A673 (cell line): ENCODE results near the gene EFNA2. TPM values are rescaled to one million over a fixed set of nuclear protein-coding genes. Genes with fewer than 3 reads are reported as not detected.

Source experiments
- BruUV-seq: library from RNA; stranded (reverse); fragments of 400-500 nt; replicated peaks from 2 replicates; lab custom pipeline; 2021; lab: Mats Ljungman, UMichigan
- CTCF ChIA-PET: fragments of 300-600 bp; sonication (Branson Sonifier 250); formaldehyde crosslinking; loops from one replicate; lab custom pipeline; 2022; ENCODE audit warnings: antibody characterized with exemption; lab: Charles Lee
- POLR2A ChIA-PET: fragments of 300-600 bp; sonication (Branson Sonifier 250); formaldehyde crosslinking; loops from one replicate; lab custom pipeline; 2022; ENCODE audit warnings: antibody characterized with exemption; ENCODE audit not compliant: low non-redundant PET; lab: Charles Lee
- DNase-seq: peaks from one replicate; pipeline ENCODE4 v3.0.0-alpha.2; 2015; ENCODE audit warnings: low spot score
- H3K27ac ChIP-seq: fragments of 200-600 bp; sonication (generic); 2 replicates; pipeline ENCODE4 v1.5.1; 2016; ENCODE audit warnings: mixed run types, low read depth, mild to moderate bottlenecking, mixed read lengths, antibody characterized with exemption, low read length; ENCODE audit not compliant: poor library complexity, severe bottlenecking
- H3K27me3 ChIP-seq: fragments of 200-600 bp; sonication (generic); replicated peaks from 2 replicates; pipeline ENCODE4 v1.6.1; 2017; ENCODE audit warnings: mixed run types, low read depth, mild to moderate bottlenecking, mixed read lengths, antibody characterized with exemption, low read length; ENCODE audit not compliant: insufficient read depth, poor library complexity
- H3K36me3 ChIP-seq: fragments of 200-600 bp; sonication (generic); 2 replicates; pipeline ENCODE4 v1.6.1; 2016; ENCODE audit warnings: mixed run types, mild to moderate bottlenecking, mixed read lengths, antibody characterized with exemption, low read length; ENCODE audit not compliant: insufficient read depth, poor library complexity, severe bottlenecking
- H3K4me1 ChIP-seq: fragments of 200-600 bp; sonication (generic); 2 replicates; pipeline ENCODE4 v1.6.1; 2017; ENCODE audit warnings: mixed run types, mild to moderate bottlenecking, mixed read lengths, antibody characterized with exemption, low read length; ENCODE audit not compliant: insufficient read depth, poor library complexity, severe bottlenecking
- H3K4me3 ChIP-seq: fragments of 200-600 bp; sonication (generic); 2 replicates; pipeline ENCODE4 v1.5.1; 2016; ENCODE audit warnings: low read depth, mixed run types, mild to moderate bottlenecking, mixed read lengths, low read length; ENCODE audit not compliant: poor library complexity, severe bottlenecking
- H3K9me3 ChIP-seq: fragments of 200-600 bp; sonication (generic); 2 replicates; pipeline ENCODE4 v1.6.1; 2016; ENCODE audit warnings: mixed run types, low read depth, mild to moderate bottlenecking, mixed read lengths, antibody characterized with exemption, low read length; ENCODE audit not compliant: poor library complexity, severe bottlenecking
- CTCF ChIP-seq: fragments of 300-800, 200-600 bp; sonication (generic); conservative IDR thresholded peaks from 2 replicates; pipeline ENCODE4 v1.5.1; 2017; ENCODE audit warnings: low read depth, mild to moderate bottlenecking, antibody characterized with exemption, low read length, moderate library complexity, mixed read lengths
- EZH2 ChIP-seq: fragments of 200-600 bp; sonication (generic); IDR thresholded peaks from 2 replicates; pipeline ENCODE4 v1.6.1; 2017; ENCODE audit warnings: borderline replicate concordance, low read depth, mild to moderate bottlenecking, mixed read lengths, antibody characterized with exemption, low read length; ENCODE audit not compliant: poor library complexity, severe bottlenecking
- intact Hi-C: fragments of 100-400 bp; cut with micrococcal nuclease; formaldehyde crosslinking; loops from one replicate; pipeline ENCODE4 v1.10.0; 2022; ENCODE audit not compliant: unreplicated experiment
- total RNA-seq: library from RNA; stranded (reverse); gene quantifications from 2 replicates; pipeline ENCODE4 v1.2.3, GENCODE V29; 2021

EFNA2 gene
- total RNA-seq, 1 experiment from 2014 or later, result 0.64 TPM

GRCh38 chr19:1269065-1269477 lies 16.6 kb upstream of the EFNA2 start, which contains the start of gene CIRBP:
Gene CIRBP (plus strand): TSS chr19:1269332. CDS start chr19:1270934, 1,602 bp downstream.
- TF ChIP-seq CTCF, result no peak
- no peak for TF ChIP-seq EZH2
- H3K36me3 ChIP-seq, result peaks cover 40% of the 10 kb centered on the region
- peak; percentile 99 for DNase-seq
- peaks cover 80% of the 10 kb centered on the region for H3K4me1 ChIP-seq
- intact Hi-C loops, result loop anchor here (5.0 kb wide), 1 partner anchor 588 kb away; no protein-coding TSS in a partner anchor
- no peaks in the 10 kb centered on the region for H3K9me3 ChIP-seq
- H3K27ac ChIP-seq, result peak within 1 kb of the TSS; percentile 94
- BruUV-seq, result no TSS peak
- H3K4me3 ChIP-seq, result peak within 1 kb of the TSS; percentile 58
- ChIA-PET POLR2A (interaction anchor here (0.5 to 1.4 kb wide), 24 partner anchors 8 to 823 kb away, joined by 3 to 36 read pairs (median 3); partner anchors contain the start of gene MBD3), CTCF (interaction anchor here (0.5 to 2.1 kb wide), 3 partner anchors 16 to 174 kb away, joined by 4 to 13 read pairs (median 8); no protein-coding TSS in a partner anchor)
- H3K27me3 ChIP-seq, result no peaks in the 10 kb centered on the region

- no TSS peak for BruUV-seq
- ChIA-PET CTCF (interaction anchor here (1.3 to 2.1 kb wide), 2 partner anchors 17 to 25 kb away, joined by 8 to 13 read pairs; no protein-coding TSS in a partner anchor), POLR2A (interaction anchor here (0.5 to 1.4 kb wide), 15 partner anchors 11 to 398 kb away, joined by 3 to 36 read pairs (median 5); no protein-coding TSS in a partner anchor)
- Histone ChIP-seq H3K4me1 (peaks cover 86% of the 10 kb centered on the region), H3K4me3 (peak overlapping the region; percentile 58), H3K36me3 (peaks cover 46% of the 10 kb centered on the region), H3K27ac (peak overlapping the region; percentile 94), H3K9me3 (no peaks in the 10 kb centered on the region), H3K27me3 (no peaks in the 10 kb centered on the region)
- TF ChIP-seq CTCF (no peak), EZH2 (no peak)
- intact Hi-C loops, result loop anchor here (5.0 to 10.0 kb wide), 3 partner anchors 175 to 588 kb away; partner anchors contain the start of gene MBD3
- peak; percentile 93 for DNase-seq
These were observed 16.0 kb upstream of the EFNA2 start for GRCh38 chr19:1269478-1270212.

DNA sequence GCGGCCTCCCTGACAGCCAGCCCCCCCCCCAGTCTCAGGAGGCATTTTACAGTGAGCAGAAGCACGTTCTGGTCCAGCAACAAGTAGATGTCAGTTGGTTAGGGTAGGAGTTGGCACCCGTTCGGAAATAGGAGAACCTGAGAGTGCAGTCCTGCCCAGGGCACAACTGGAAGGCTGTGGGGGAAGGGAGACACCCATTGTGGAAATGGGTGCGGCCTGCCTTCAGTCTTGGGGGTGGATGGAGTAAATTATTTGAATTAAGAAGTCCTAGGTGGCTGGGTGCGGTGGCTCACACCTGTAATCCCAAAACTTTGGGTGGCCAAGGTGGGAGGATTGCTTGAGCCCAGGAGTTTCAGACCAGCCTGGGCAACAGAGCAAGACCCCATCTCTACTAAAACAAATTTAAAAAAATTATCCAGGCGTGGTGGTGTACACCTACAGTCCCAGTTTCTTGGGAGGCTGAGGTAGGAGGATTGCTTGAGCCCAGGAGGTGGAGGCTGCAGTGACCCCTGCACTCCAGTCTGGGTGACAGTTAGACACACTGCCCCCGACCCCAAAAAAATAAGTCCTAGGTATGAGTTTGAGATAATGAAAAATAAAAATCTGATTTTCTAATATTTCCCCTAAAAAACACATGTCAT lies 15.3 kb upstream of the EFNA2 start:
- intact Hi-C loops, result loop anchor here (10.0 kb wide), 2 partner anchors 174 to 324 kb away; partner anchors contain the start of gene MBD3
- no peak for TF ChIP-seq CTCF
- no peak for TF ChIP-seq EZH2
- H3K9me3 ChIP-seq, result no peaks in the 10 kb centered on the region
- H3K4me1 ChIP-seq, result peaks cover 84% of the 10 kb centered on the region
- H3K27me3 ChIP-seq, result no peaks in the 10 kb centered on the region
- CTCF ChIA-PET, result no interaction called here
- peak overlapping the region; percentile 99 for H3K27ac ChIP-seq
- peak overlapping the region; percentile 58 for H3K4me3 ChIP-seq
- peaks cover 48% of the 10 kb centered on the region for H3K36me3 ChIP-seq
- DNase-seq, result no peak
- TSS peak; percentile 48 for BruUV-seq
- POLR2A ChIA-PET, result no interaction called here
